ENCODE data around the gene GAS7. TPM values are rescaled to one million over a fixed set of nuclear protein-coding genes. Genes with fewer than 3 reads are reported as not detected.

Gene GAS7
- total and polyA plus RNA-seq, 4 donors, result 9.0 to 112 (median 46.1) TPM

GRCh38 chr17:10205549-10206185 lies 7.3 kb upstream of the GAS7 start:
- no peak for ATAC-seq (ENCODE audit: insufficient read depth, low FRiP score)
- no peak for DNase-seq
- H3K4me3 ChIP-seq, result no peak overlapping the region
- peaks cover 3 to 12% (median 6%) of the 10 kb centered on the region in 4 donors for H3K9me3 ChIP-seq (ENCODE audit: control insufficient read depth in 4 of 4, insufficient read depth in 3 of 4, low read length in 3 of 4)
- H3K27ac ChIP-seq (ENCODE audit: low read depth in 1 of 2, low read length in 1 of 2), result no peak overlapping the region
- peaks cover 0 to 20% (median 5%) of the 10 kb centered on the region in 5 donors for H3K4me1 ChIP-seq (ENCODE audit: control insufficient read depth in 5 of 5, insufficient read depth in 5 of 5, low read length in 5 of 5)
- 76 to 86% methylated on average over 2 of the region's 2 CpGs for WGBS, 2 donors
- TF ChIP-seq CTCF (IDR thresholded peaks at IDR 0.05; ENCODE audit: control extremely low read depth, extremely low read depth), result no peak
- H3K9ac ChIP-seq (ENCODE audit: insufficient read depth in 1 of 2, low read length in 2 of 2), result no peak overlapping the region
- H3K36me3 ChIP-seq (ENCODE audit: control insufficient read depth in 4 of 4, insufficient read depth in 4 of 4, low read length in 4 of 4), result no peaks in the 10 kb centered on the region
- peaks cover 0 to 1% (median 0%) of the 10 kb centered on the region in 3 donors for H3K27me3 ChIP-seq (ENCODE audit: control insufficient read depth in 3 of 3, insufficient read depth in 3 of 3, low read length in 2 of 3)

GRCh38 chr17:10201680-10202079 lies 3.3 kb upstream of the GAS7 start:
- Histone ChIP-seq H3K27me3 (ENCODE audit: control insufficient read depth in 3 of 3, insufficient read depth in 3 of 3, low read length in 2 of 3) (peaks cover 0 to 10% (median 2%) of the 10 kb centered on the region in 3 donors), H3K4me1 (ENCODE audit: control insufficient read depth in 5 of 5, insufficient read depth in 5 of 5, low read length in 5 of 5) (peaks cover 0 to 7% (median 0%) of the 10 kb centered on the region in 5 donors), H3K4me3 (no peak overlapping the region), H3K9me3 (ENCODE audit: control insufficient read depth in 4 of 4, insufficient read depth in 3 of 4, low read length in 3 of 4) (peaks cover 3 to 12% (median 8%) of the 10 kb centered on the region in 4 donors), H3K27ac (ENCODE audit: low read depth in 1 of 2, low read length in 1 of 2) (no peak overlapping the region), H3K9ac (ENCODE audit: insufficient read depth in 1 of 2, low read length in 2 of 2) (no peak overlapping the region), H3K36me3 (ENCODE audit: control insufficient read depth in 4 of 4, insufficient read depth in 4 of 4, low read length in 4 of 4) (no peaks in the 10 kb centered on the region)
- DNase-seq (no peak), ATAC-seq (ENCODE audit: insufficient read depth, low FRiP score) (no peak)
- TF ChIP-seq CTCF (IDR thresholded peaks at IDR 0.05; ENCODE audit: control extremely low read depth, extremely low read depth), result no peak
- WGBS, 2 donors, result 77 to 83% methylated on average over 4 of the region's 4 CpGs

GRCh38 chr17:10200645-10201044 lies 2.2 kb upstream of the GAS7 start:
- WGBS, 2 donors, result 73 to 85% methylated on average over 4 of the region's 4 CpGs

More at GRCh38 chr17:10200645-10201044, 2.2 kb upstream of the GAS7 start:
- H3K36me3 ChIP-seq (ENCODE audit: control insufficient read depth in 4 of 4, insufficient read depth in 4 of 4, low read length in 4 of 4), result no peaks in the 10 kb centered on the region
- peaks cover 0 to 9% (median 4%) of the 10 kb centered on the region in 4 donors for H3K9me3 ChIP-seq (ENCODE audit: control insufficient read depth in 4 of 4, insufficient read depth in 3 of 4, low read length in 3 of 4)
- ATAC-seq (ENCODE audit: insufficient read depth, low FRiP score), result no peak
- no peak overlapping the region for H3K9ac ChIP-seq (ENCODE audit: insufficient read depth in 1 of 2, low read length in 2 of 2)
- no peak overlapping the region for H3K4me3 ChIP-seq
- no peak for TF ChIP-seq CTCF (IDR thresholded peaks at IDR 0.05; ENCODE audit: control extremely low read depth, extremely low read depth)
- peaks cover 0 to 10% (median 2%) of the 10 kb centered on the region in 3 donors for H3K27me3 ChIP-seq (ENCODE audit: control insufficient read depth in 3 of 3, insufficient read depth in 3 of 3, low read length in 2 of 3)
- no peak for DNase-seq
- H3K4me1 ChIP-seq (ENCODE audit: control insufficient read depth in 5 of 5, insufficient read depth in 5 of 5, low read length in 5 of 5), result peaks cover 0 to 13% (median 0%) of the 10 kb centered on the region in 5 donors
- H3K27ac ChIP-seq (ENCODE audit: low read depth in 1 of 2, low read length in 1 of 2), result no peak overlapping the region
